ENCODE data around the gene HSD17B7. TPM values are rescaled to one million over a fixed set of nuclear protein-coding genes. Genes with fewer than 3 reads are reported as not detected.
"Not testable (repeated sequence)": the region's sequence is repeated elsewhere in the genome, so short reads cannot be mapped to it uniquely, and the experiment has no call there.

HSD17B7 gene
- polyA plus RNA-seq, 1 donor (not counting 4 experiments of a cell fraction or from before 2014, with no cell fraction given), result 44.7 TPM

DNA sequence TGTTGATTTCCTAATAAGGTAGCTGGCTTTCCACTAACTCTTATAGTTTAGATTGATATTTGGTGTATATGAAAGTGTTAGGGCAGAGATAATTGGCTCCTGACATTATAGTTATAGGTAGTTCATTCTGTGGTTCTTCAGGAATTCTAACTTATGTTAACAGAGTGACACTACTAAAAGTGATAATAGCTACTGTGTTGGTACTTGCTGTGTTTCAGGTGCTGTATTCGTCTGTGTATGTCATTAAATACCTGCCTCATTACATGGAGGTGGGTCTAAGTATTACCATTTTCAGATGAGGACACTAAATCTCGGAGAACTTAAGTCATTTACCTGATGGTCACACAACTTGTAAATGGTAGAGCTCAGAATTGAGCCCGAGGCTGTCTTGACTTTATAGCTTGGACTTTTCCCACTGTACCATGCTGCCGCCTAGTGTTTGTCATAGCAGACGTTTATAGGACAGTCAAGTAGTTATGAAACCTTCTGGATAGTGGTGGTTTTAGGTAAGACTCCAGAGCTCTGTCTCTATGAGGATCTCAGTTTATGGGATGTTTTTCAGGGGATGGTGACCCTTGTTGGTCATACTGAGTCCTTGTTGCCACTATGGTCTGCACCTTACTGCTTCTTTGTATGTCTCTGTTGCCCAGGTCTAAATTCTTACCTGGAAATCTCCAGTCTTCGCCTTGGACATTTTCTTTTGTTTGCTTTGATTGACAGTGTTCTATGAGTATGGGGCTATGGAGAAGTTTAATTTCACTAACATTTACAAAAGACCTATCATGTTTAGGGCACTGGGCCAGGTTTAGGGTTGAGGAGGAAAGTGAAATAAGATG, 9.7 kb downstream of the HSD17B7 start:
- H3K9me1 ChIP-seq (ENCODE audit: control insufficient read depth, extremely low read depth, insufficient read depth, low read length); H3K27ac ChIP-seq (ENCODE audit: control insufficient read depth, insufficient read depth, low read length); H3K36me3 ChIP-seq (ENCODE audit: control insufficient read depth in 2 of 2, extremely low read depth in 1 of 2, insufficient read depth in 2 of 2, low read length in 2 of 2); H3K79me2 ChIP-seq (ENCODE audit: control insufficient read depth, insufficient read depth, low read length); H3K4me1 ChIP-seq (ENCODE audit: control insufficient read depth, extremely low read depth, insufficient read depth, low read length); H3K4me2 ChIP-seq (ENCODE audit: control insufficient read depth, extremely low read depth, insufficient read depth, low read depth, low read length); H3K27me3 ChIP-seq (ENCODE audit: control insufficient read depth, extremely low read depth, insufficient read depth, low read length); H3K9ac ChIP-seq (ENCODE audit: control insufficient read depth, extremely low read depth, insufficient read depth, low read length); H4K20me1 ChIP-seq (ENCODE audit: control insufficient read depth, extremely low read depth, insufficient read depth, low read length); H3K9me3 ChIP-seq (ENCODE audit: control insufficient read depth, low read depth, low read length); H2AFZ ChIP-seq (ENCODE audit: control insufficient read depth, low read length); H3K4me3 ChIP-seq (ENCODE audit: control insufficient read depth in 2 of 3, extremely low read depth in 1 of 3, insufficient read depth in 2 of 3, low read depth in 1 of 3, low read length in 3 of 3); dilution Hi-C loops (cut with MboI; ENCODE audit: extremely low pct_ligation_motif_present, low sequenced_read_pairs): not testable (repeated sequence)
- TF ChIP-seq, protein P1, sequence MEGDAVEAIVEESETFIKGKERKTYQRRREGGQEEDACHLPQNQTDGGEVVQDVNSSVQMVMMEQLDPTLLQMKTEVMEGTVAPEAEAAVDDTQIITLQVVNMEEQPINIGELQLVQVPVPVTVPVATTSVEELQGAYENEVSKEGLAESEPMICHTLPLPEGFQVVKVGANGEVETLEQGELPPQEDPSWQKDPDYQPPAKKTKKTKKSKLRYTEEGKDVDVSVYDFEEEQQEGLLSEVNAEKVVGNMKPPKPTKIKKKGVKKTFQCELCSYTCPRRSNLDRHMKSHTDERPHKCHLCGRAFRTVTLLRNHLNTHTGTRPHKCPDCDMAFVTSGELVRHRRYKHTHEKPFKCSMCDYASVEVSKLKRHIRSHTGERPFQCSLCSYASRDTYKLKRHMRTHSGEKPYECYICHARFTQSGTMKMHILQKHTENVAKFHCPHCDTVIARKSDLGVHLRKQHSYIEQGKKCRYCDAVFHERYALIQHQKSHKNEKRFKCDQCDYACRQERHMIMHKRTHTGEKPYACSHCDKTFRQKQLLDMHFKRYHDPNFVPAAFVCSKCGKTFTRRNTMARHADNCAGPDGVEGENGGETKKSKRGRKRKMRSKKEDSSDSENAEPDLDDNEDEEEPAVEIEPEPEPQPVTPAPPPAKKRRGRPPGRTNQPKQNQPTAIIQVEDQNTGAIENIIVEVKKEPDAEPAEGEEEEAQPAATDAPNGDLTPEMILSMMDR (optimal IDR thresholded peaks at IDR 0.05 in 1 of 3, IDR thresholded peaks at IDR 0.05 in 1 of 3, conservative IDR thresholded peaks at IDR 0.05 in 1 of 3; ENCODE audit: extremely low read depth in 1 of 3, insufficient read depth in 2 of 3, low read length in 3 of 3), result peak; percentile 45 to 58 (median 57)
- peak; percentile 9 for DNase-seq (ENCODE audit: low read depth, low spot score)
- peak; percentile 86 for FAIRE-seq

DNA sequence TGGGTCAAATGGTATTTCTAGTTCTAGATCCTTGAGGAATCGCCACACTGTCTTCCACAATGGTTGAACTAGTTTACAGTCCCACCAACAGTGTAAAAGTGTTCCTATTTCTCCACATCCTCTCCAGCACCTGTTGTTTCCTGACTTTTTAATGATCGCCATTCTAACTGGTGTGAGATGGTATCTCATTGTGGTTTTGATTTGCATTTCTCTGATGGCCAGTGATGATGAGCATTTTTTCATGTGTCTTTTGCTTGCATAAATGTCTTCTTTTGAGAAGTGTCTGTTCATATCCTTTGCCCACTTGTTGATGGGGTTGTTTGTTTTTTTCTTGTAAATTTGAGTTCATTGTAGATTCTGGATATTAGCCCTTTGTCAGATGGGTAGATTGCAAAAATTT, 17.0 kb downstream of the HSD17B7 start:
- dilution Hi-C loops (cut with MboI; ENCODE audit: extremely low pct_ligation_motif_present, low sequenced_read_pairs), result not testable (repeated sequence)

DNA sequence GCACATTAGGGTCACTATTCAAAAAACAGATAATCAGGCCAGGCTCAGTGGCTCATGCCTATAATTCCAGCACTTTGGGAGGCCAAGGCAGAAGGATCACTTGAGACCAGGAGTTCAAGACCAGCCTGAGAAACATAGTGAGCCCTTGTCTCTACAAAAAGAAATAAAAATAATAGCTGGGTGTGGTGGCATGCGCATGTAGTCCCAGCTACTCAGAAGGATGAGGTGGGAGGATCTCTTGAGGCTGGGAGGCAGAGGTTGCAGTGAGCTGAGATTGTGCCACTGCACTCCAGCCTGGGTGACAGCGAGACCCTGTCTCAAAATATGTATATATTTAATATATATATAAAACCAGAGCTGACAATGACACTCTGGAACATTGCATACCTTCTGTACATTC, 21.9 kb downstream of the HSD17B7 start:
- H3K79me2 ChIP-seq (ENCODE audit: control insufficient read depth, insufficient read depth, low read length); H3K4me1 ChIP-seq (ENCODE audit: control insufficient read depth, extremely low read depth, insufficient read depth, low read length); H3K4me3 ChIP-seq (ENCODE audit: control insufficient read depth in 2 of 3, extremely low read depth in 1 of 3, insufficient read depth in 2 of 3, low read depth in 1 of 3, low read length in 3 of 3); H3K9ac ChIP-seq (ENCODE audit: control insufficient read depth, extremely low read depth, insufficient read depth, low read length); H3K9me3 ChIP-seq (ENCODE audit: control insufficient read depth, low read depth, low read length); H3K36me3 ChIP-seq (ENCODE audit: control insufficient read depth in 2 of 2, extremely low read depth in 1 of 2, insufficient read depth in 2 of 2, low read length in 2 of 2); H3K27me3 ChIP-seq (ENCODE audit: control insufficient read depth, extremely low read depth, insufficient read depth, low read length); DNase-seq (ENCODE audit: low read depth, low spot score); H2AFZ ChIP-seq (ENCODE audit: control insufficient read depth, low read length); H4K20me1 ChIP-seq (ENCODE audit: control insufficient read depth, extremely low read depth, insufficient read depth, low read length); H3K9me1 ChIP-seq (ENCODE audit: control insufficient read depth, extremely low read depth, insufficient read depth, low read length); H3K27ac ChIP-seq (ENCODE audit: control insufficient read depth, insufficient read depth, low read length); H3K4me2 ChIP-seq (ENCODE audit: control insufficient read depth, extremely low read depth, insufficient read depth, low read depth, low read length); FAIRE-seq; dilution Hi-C loops (cut with MboI; ENCODE audit: extremely low pct_ligation_motif_present, low sequenced_read_pairs): not testable (repeated sequence)

More for the DNA sequence above, 17.0 kb downstream of the HSD17B7 start:
- H3K79me2 ChIP-seq (ENCODE audit: control insufficient read depth, insufficient read depth, low read length); H3K9me3 ChIP-seq (ENCODE audit: control insufficient read depth, low read depth, low read length); H3K36me3 ChIP-seq (ENCODE audit: control insufficient read depth in 2 of 2, extremely low read depth in 1 of 2, insufficient read depth in 2 of 2, low read length in 2 of 2); H3K9me1 ChIP-seq (ENCODE audit: control insufficient read depth, extremely low read depth, insufficient read depth, low read length); H3K27ac ChIP-seq (ENCODE audit: control insufficient read depth, insufficient read depth, low read length); H2AFZ ChIP-seq (ENCODE audit: control insufficient read depth, low read length); H3K4me1 ChIP-seq (ENCODE audit: control insufficient read depth, extremely low read depth, insufficient read depth, low read length); H3K9ac ChIP-seq (ENCODE audit: control insufficient read depth, extremely low read depth, insufficient read depth, low read length); H3K27me3 ChIP-seq (ENCODE audit: control insufficient read depth, extremely low read depth, insufficient read depth, low read length); H3K4me2 ChIP-seq (ENCODE audit: control insufficient read depth, extremely low read depth, insufficient read depth, low read depth, low read length); DNase-seq (ENCODE audit: low read depth, low spot score); H3K4me3 ChIP-seq (ENCODE audit: control insufficient read depth in 2 of 3, extremely low read depth in 1 of 3, insufficient read depth in 2 of 3, low read depth in 1 of 3, low read length in 3 of 3); H4K20me1 ChIP-seq (ENCODE audit: control insufficient read depth, extremely low read depth, insufficient read depth, low read length); FAIRE-seq: not testable (repeated sequence)

DNA sequence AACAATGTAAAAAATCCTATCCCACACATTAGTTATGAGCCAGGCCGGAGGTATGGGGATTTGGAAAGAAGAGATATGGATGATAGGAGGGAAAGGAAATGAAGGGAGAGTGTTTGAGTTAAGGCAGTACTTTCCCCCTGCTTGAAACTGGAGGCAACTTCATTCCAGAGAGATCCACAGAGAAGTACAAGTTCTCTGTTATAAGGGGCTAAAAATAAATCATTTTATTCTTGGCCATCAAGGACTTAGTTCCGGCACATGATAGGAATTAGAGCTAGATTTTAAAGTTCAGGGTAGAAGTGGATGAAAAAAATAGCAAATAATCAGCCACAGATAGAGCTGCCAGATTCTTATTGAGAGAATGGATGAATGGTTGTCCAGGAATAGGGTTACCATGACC, 27.6 kb downstream of the HSD17B7 start:
- H3K27me3 ChIP-seq (ENCODE audit: control insufficient read depth, extremely low read depth, insufficient read depth, low read length); H3K9me3 ChIP-seq (ENCODE audit: control insufficient read depth, low read depth, low read length); H3K9me1 ChIP-seq (ENCODE audit: control insufficient read depth, extremely low read depth, insufficient read depth, low read length); H3K36me3 ChIP-seq (ENCODE audit: control insufficient read depth in 2 of 2, extremely low read depth in 1 of 2, insufficient read depth in 2 of 2, low read length in 2 of 2); H3K79me2 ChIP-seq (ENCODE audit: control insufficient read depth, insufficient read depth, low read length); DNase-seq (ENCODE audit: low read depth, low spot score); H3K4me3 ChIP-seq (ENCODE audit: control insufficient read depth in 2 of 3, extremely low read depth in 1 of 3, insufficient read depth in 2 of 3, low read depth in 1 of 3, low read length in 3 of 3); FAIRE-seq; H4K20me1 ChIP-seq (ENCODE audit: control insufficient read depth, extremely low read depth, insufficient read depth, low read length); H2AFZ ChIP-seq (ENCODE audit: control insufficient read depth, low read length); H3K4me2 ChIP-seq (ENCODE audit: control insufficient read depth, extremely low read depth, insufficient read depth, low read depth, low read length); H3K27ac ChIP-seq (ENCODE audit: control insufficient read depth, insufficient read depth, low read length); H3K9ac ChIP-seq (ENCODE audit: control insufficient read depth, extremely low read depth, insufficient read depth, low read length); dilution Hi-C loops (cut with MboI; ENCODE audit: extremely low pct_ligation_motif_present, low sequenced_read_pairs): not testable (repeated sequence)
- H3K4me1 ChIP-seq (ENCODE audit: control insufficient read depth, extremely low read depth, insufficient read depth, low read length), result peaks cover 10% of the 10 kb centered on the region

All from keratinocyte (primary cell).